HEK293T (cell line): ENCODE measurements around the gene ERO1A.

Source experiments
- ARNT ChIP-seq: fragments of 450-650 bp; IDR thresholded peaks from 2 replicates; pipeline ENCODE4 v1.6.1; 2017; ENCODE audit warnings: mild to moderate bottlenecking
- BHLHE40 ChIP-seq: fragments of 450-650 bp; IDR thresholded peaks from 2 replicates; pipeline ENCODE4 v1.6.1; 2016; ENCODE audit warnings: mild to moderate bottlenecking, moderate library complexity, borderline replicate concordance
- ELF4 ChIP-seq: fragments of 450-650 bp; IDR thresholded peaks from 2 replicates; pipeline ENCODE4 v1.6.1; 2017; ENCODE audit warnings: antibody characterized with exemption
- FOXA1 ChIP-seq: fragments of 450-650 bp; IDR thresholded peaks from 2 replicates; pipeline ENCODE4 v1.6.1; 2016; ENCODE audit warnings: mild to moderate bottlenecking
- FOXK2 ChIP-seq: fragments of 450-650 bp; IDR thresholded peaks from 2 replicates; pipeline ENCODE4 v1.6.1; 2016; ENCODE audit warnings: mild to moderate bottlenecking
- FOXM1 ChIP-seq: fragments of 450-650 bp; IDR thresholded peaks from 2 replicates; pipeline ENCODE4 v1.6.1; 2017; ENCODE audit warnings: mild to moderate bottlenecking, borderline replicate concordance
- L3MBTL2 ChIP-seq: fragments of 450-650 bp; conservative IDR thresholded peaks from 2 replicates; pipeline ENCODE4 v1.6.1; 2016; ENCODE audit warnings: mild to moderate bottlenecking
- SUZ12 ChIP-seq: fragments of 450-650 bp; IDR thresholded peaks from 2 replicates; pipeline ENCODE4 v1.6.1; 2016; ENCODE audit warnings: mild to moderate bottlenecking
- ZNF384 ChIP-seq: fragments of 450-650 bp; IDR thresholded peaks from 2 replicates; pipeline ENCODE4 v1.6.1; 2016
- TF ChIP-seq, protein P1 (sequence below): fragments of 450-650 bp; IDR thresholded peaks from 2 replicates; pipeline ENCODE4 v1.6.1; 2016

DNA sequence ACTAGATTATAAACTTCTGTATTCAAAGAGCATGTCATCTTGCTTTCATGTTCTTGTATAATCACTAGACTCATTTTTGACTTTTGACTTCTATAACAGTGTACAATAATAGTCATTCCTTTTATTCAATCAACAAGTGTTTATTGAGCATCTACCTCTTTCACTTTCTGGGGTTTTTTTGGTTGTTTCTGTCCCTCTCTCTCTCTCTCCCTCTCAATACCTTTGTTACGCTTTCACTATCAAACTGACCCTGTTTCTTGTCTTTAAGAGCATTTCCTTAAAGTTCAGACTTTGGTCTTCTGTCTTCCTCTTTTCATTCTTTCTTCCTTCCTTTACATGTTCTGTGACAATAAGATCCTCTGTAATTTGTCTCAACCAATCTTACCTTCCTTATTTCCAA is 93.2 kb downstream of the ERO1A start:
- TF ChIP-seq SUZ12 (no peak), ARNT (no peak), L3MBTL2 (no peak), FOXA1 (no peak), ZNF384 (no peak), ELF4 (no peak), BHLHE40 (no peak), FOXK2 (no peak), FOXM1 (no peak)
- TF ChIP-seq, protein P1, sequence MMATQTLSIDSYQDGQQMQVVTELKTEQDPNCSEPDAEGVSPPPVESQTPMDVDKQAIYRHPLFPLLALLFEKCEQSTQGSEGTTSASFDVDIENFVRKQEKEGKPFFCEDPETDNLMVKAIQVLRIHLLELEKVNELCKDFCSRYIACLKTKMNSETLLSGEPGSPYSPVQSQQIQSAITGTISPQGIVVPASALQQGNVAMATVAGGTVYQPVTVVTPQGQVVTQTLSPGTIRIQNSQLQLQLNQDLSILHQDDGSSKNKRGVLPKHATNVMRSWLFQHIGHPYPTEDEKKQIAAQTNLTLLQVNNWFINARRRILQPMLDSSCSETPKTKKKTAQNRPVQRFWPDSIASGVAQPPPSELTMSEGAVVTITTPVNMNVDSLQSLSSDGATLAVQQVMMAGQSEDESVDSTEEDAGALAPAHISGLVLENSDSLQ, result no peak
